Natural killer cell (primary cell): ENCODE results near the gene PSME2. TPM values are rescaled to one million over a fixed set of nuclear protein-coding genes. Genes with fewer than 3 reads are reported as not detected.

Source experiments
- ATAC-seq, 3 donors: fragments of 150-1000 bp in 2 of 3; fragments of 200-7000 bp in 1 of 3; cut with Tn5 transposase; 1 replicate in 1 of 3; 2 replicates in 2 of 3; pipeline ENCODE4 v1.10.0; 2021; ENCODE audit warnings: mild to moderate bottlenecking in 2 of 3, moderate library complexity in 2 of 3
- DNase-seq, 2 donors: peaks; one replicate each; pipeline versions ENCODE4 v3.0.0 to v3.0.0-alpha.2; 2013 to 2021; ENCODE audit warnings: mixed read lengths in 1 of 2
- H3K27ac ChIP-seq: one replicate; pipeline ENCODE4 v1.5.1; 2013; ENCODE audit warnings: mild to moderate bottlenecking, low read length
- H3K27me3 ChIP-seq: one replicate; pipeline ENCODE4 v1.6.1; 2013; ENCODE audit warnings: low read length; ENCODE audit not compliant: control insufficient read depth, insufficient read depth
- H3K36me3 ChIP-seq: one replicate; pipeline ENCODE4 v1.6.1; 2013; ENCODE audit warnings: low read length; ENCODE audit not compliant: control insufficient read depth, insufficient read depth
- H3K4me1 ChIP-seq: one replicate; pipeline ENCODE4 v1.6.1; 2013; ENCODE audit warnings: low read length; ENCODE audit not compliant: control insufficient read depth, insufficient read depth
- H3K4me3 ChIP-seq: one replicate; pipeline ENCODE4 v1.5.1; 2013; ENCODE audit warnings: low read length
- H3K9me3 ChIP-seq: one replicate; pipeline ENCODE4 v1.6.1; 2013; ENCODE audit warnings: low read length; ENCODE audit not compliant: control insufficient read depth, insufficient read depth
- H3K27ac Mint-ChIP-seq, 2 donors: one replicate each; pipeline ENCODE4 v1.8.0; 2022; ENCODE audit warnings: mild to moderate bottlenecking in 2 of 2, mixed read lengths in 2 of 2, moderate library complexity in 1 of 2
- H3K27me3 Mint-ChIP-seq, 2 donors: one replicate each; pipeline ENCODE4 v1.8.0; 2022; ENCODE audit warnings: low read depth in 2 of 2, mixed read lengths in 2 of 2
- H3K36me3 Mint-ChIP-seq: one replicate; pipeline ENCODE4 v1.8.0; 2022; ENCODE audit warnings: mixed read lengths
- H3K4me1 Mint-ChIP-seq, 2 donors: one replicate each; pipeline ENCODE4 v1.8.0; 2022; ENCODE audit warnings: mixed read lengths in 2 of 2
- H3K4me3 Mint-ChIP-seq: one replicate; pipeline ENCODE4 v1.8.0; 2022; ENCODE audit warnings: mild to moderate bottlenecking, moderate library complexity, mixed read lengths
- H3K9me3 Mint-ChIP-seq, 2 donors: one replicate each; pipeline ENCODE4 v1.8.0; 2022; ENCODE audit warnings: mixed read lengths in 2 of 2
- WGBS: methylation state at CpG from one replicate; pipeline ENCODE4 v1.1.7; 2013; ENCODE audit warnings: missing lambda C conversion rate; ENCODE audit not compliant: insufficient coverage; 5-methylcytosine and 5-hydroxymethylcytosine counted together
- intact Hi-C: fragments of 100-400 bp; cut with micrococcal nuclease; formaldehyde crosslinking; loops from one replicate; pipeline ENCODE4 v1.14.2; 2022
- total RNA-seq, 4 donors: library from RNA; stranded (reverse); fragments of 120-200 nt in 1 of 4; gene quantifications; one replicate each; pipeline versions ENCODE4 v1.2.3 to v1.2.4, GENCODE V29; 2013 to 2022
- TF ChIP-seq, protein P1 (sequence below): fragments of 200-600 bp; IDR thresholded peaks from one replicate; pipeline ENCODE4 v1.8.0; 2022; ENCODE audit warnings: antibody characterized with exemption

The PSME2 gene
- total RNA-seq, 3 donors from 2014 or later (not counting 1 experiment from before 2014, with no cell fraction given), result 193 to 237 (median 234) TPM

DNA sequence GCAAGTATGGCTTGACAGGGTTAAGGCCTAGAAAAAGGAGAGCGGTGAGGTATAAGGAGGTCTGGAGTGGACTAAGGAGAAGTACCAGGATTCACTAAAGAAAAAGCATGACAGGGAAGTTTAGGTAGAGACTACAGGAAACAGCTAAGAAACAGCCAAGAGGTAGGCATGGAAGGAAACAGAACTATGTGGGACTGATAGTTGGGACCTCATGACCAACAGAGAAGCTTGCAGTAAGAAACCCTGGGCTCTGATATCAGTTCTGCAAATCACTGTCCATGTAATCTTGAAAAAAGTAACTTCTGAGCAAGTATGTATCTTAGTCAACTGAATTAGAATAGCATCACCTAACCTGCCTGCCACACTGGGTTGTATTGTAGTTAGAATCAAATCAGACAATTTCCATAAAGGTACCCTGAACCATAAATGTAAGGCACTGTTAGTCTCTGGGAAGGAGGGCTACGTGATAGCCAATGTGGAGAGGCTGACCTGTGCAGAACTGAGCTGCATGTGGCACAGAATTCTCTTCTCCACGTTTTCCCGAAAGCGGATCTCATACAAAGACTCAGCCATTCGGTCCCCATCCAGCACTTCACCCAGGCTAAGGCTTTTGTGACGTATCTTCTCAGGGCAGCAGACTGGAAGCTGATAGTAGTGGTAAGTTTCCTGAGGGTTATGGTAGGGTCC lies 47.9 kb upstream of the PSME2 start:
- no peaks in the 10 kb centered on the region for H3K9me3 Mint-ChIP-seq
- ATAC-seq, result no peak
- H3K27ac Mint-ChIP-seq, result peak overlapping the region; percentile 91 to 96
- intact Hi-C loops, result no loop called here
- H3K4me3 Mint-ChIP-seq, result peak overlapping the region; percentile 85
- Histone ChIP-seq H3K27ac (peak overlapping the region; percentile 99), H3K4me3 (peak overlapping the region; percentile 92), H3K36me3 (peaks cover 13% of the 10 kb centered on the region), H3K27me3 (no peaks in the 10 kb centered on the region), H3K4me1 (peaks cover 30% of the 10 kb centered on the region), H3K9me3 (no peaks in the 10 kb centered on the region)
- DNase-seq, result no peak
- TF ChIP-seq, protein P1, sequence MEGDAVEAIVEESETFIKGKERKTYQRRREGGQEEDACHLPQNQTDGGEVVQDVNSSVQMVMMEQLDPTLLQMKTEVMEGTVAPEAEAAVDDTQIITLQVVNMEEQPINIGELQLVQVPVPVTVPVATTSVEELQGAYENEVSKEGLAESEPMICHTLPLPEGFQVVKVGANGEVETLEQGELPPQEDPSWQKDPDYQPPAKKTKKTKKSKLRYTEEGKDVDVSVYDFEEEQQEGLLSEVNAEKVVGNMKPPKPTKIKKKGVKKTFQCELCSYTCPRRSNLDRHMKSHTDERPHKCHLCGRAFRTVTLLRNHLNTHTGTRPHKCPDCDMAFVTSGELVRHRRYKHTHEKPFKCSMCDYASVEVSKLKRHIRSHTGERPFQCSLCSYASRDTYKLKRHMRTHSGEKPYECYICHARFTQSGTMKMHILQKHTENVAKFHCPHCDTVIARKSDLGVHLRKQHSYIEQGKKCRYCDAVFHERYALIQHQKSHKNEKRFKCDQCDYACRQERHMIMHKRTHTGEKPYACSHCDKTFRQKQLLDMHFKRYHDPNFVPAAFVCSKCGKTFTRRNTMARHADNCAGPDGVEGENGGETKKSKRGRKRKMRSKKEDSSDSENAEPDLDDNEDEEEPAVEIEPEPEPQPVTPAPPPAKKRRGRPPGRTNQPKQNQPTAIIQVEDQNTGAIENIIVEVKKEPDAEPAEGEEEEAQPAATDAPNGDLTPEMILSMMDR, result no peak
- H3K4me1 Mint-ChIP-seq, result peaks cover 42 to 53% of the 10 kb centered on the region in 2 donors
- no peaks in the 10 kb centered on the region for H3K36me3 Mint-ChIP-seq
- 92% methylated on average over 7 of the region's 7 CpGs for WGBS
- no peaks in the 10 kb centered on the region for H3K27me3 Mint-ChIP-seq

DNA sequence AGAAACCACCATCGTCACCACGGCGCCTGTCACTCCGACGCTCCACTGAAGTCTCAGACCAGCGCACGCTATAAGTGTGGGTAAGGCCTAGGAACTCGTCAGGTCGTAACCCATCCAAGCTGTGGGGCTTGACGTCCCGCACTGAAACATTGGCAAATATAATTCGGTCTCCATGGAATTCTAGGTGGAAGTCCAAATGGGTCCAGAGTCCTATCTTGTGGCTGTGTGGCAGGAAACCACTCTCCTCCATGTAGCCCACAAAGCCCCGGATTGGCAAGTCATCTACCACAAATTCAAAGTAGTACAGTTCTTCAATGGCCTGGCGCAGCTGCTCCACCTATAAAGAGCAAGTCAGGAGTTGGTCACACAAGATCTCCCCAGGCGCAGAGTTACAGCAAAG lies 46.5 kb upstream of the PSME2 start:
- TF ChIP-seq, protein P1, result no peak
- intact Hi-C loops, result no loop called here
- no peak overlapping the region for H3K27ac ChIP-seq
- no peak overlapping the region for H3K4me3 ChIP-seq
- ATAC-seq, result no peak
- no peak overlapping the region for H3K4me3 Mint-ChIP-seq
- DNase-seq, result no peak
- H3K27ac Mint-ChIP-seq, result peak overlapping the region; percentile 69 to 75
- H3K4me1 ChIP-seq, result peaks cover 38% of the 10 kb centered on the region
- no peaks in the 10 kb centered on the region for H3K27me3 Mint-ChIP-seq
- no peaks in the 10 kb centered on the region for H3K27me3 ChIP-seq
- 90% methylated on average over 15 of the region's 15 CpGs for WGBS
- peaks cover 13% of the 10 kb centered on the region for H3K36me3 ChIP-seq
- no peaks in the 10 kb centered on the region for H3K36me3 Mint-ChIP-seq
- no peaks in the 10 kb centered on the region for H3K9me3 Mint-ChIP-seq
- H3K4me1 Mint-ChIP-seq, result peaks cover 47 to 51% of the 10 kb centered on the region in 2 donors
- H3K9me3 ChIP-seq, result no peaks in the 10 kb centered on the region

DNA sequence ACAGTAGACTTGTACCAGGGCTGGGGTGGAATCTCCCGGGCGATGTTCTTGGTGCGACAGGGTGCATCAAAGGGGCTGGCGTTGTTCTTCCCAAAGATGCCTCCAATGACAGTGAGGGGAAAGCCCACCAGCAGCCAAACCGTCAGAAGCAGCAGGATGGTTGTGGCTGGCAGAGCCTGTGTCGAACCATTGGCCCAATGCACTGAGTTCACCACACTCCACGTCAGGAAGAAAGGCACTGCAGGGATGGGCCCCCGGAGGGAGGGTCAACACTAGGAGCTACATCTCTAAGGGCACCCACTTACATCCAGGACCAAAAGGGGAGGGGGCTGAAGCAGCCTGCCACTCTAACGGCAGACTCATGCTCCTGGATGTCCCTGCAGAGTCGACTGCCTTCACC lies 44.0 kb upstream of the PSME2 start:
- no peaks in the 10 kb centered on the region for H3K36me3 Mint-ChIP-seq
- H3K4me1 Mint-ChIP-seq, result peaks cover 42 to 49% of the 10 kb centered on the region in 2 donors
- no peaks in the 10 kb centered on the region for H3K27me3 Mint-ChIP-seq
- Histone ChIP-seq H3K36me3 (peaks cover 23% of the 10 kb centered on the region), H3K27ac (no peak overlapping the region), H3K4me1 (peaks cover 31% of the 10 kb centered on the region), H3K27me3 (no peaks in the 10 kb centered on the region), H3K4me3 (no peak overlapping the region), H3K9me3 (no peaks in the 10 kb centered on the region)
- H3K9me3 Mint-ChIP-seq, result no peaks in the 10 kb centered on the region
- TF ChIP-seq, protein P1, result no peak
- intact Hi-C loops, result no loop called here
- ATAC-seq (no peak), DNase-seq (no peak)
- H3K27ac Mint-ChIP-seq, result peak overlapping the region; percentile 83 to 97
- WGBS, result 96% methylated on average over 8 of the region's 10 CpGs
- H3K4me3 Mint-ChIP-seq, result no peak overlapping the region
